ENCODE measurements around the gene SPPL2A. TPM values are rescaled to one million over a fixed set of nuclear protein-coding genes. Genes with fewer than 3 reads are reported as not detected.

The SPPL2A gene
- total RNA-seq, 4 donors from 2014 or later = 325 to 777 (median 391) TPM

- WGBS, 2 donors (ENCODE audit: low coverage in 1 of 2) = 86 to 89% methylated on average over 2 of the region's 2 CpGs
- Histone ChIP-seq H3K36me3 (peaks cover 0 to 25% (median 9%) of the 10 kb centered on the region in 4 donors), H3K27me3 (no peaks in the 10 kb centered on the region), H3K9me3 (no peaks in the 10 kb centered on the region), H3K4me1 (peaks cover 0 to 37% (median 4%) of the 10 kb centered on the region in 4 donors), H3K4me3 (no peak overlapping the region), H3K27ac (no peak overlapping the region)
- in situ Hi-C loops (cut with MboI; ENCODE audit: low pct_ligation_motif_present in 1 of 4, low pct_unique_long_range_greater_than_20kb in 1 of 4, low sequenced_read_pairs in 3 of 4) = no loop called here
- intact Hi-C loops (cut with DNase I; ENCODE audit: low total_unique reads) = no loop called here
- no peak for TF ChIP-seq POLR2AphosphoS5 (IDR thresholded peaks at IDR 0.05)
- no peak for TF ChIP-seq CTCF (IDR thresholded peaks at IDR 0.05)
- TF ChIP-seq POLR2A (IDR thresholded peaks at IDR 0.05) = no peak
- TF ChIP-seq EP300 (IDR thresholded peaks at IDR 0.05; ENCODE audit: low read depth) = no peak
- no peak for DNase-seq
These were observed 14.1 kb downstream of the SPPL2A start for GRCh38 chr15:50751394-50751793.

DNA sequence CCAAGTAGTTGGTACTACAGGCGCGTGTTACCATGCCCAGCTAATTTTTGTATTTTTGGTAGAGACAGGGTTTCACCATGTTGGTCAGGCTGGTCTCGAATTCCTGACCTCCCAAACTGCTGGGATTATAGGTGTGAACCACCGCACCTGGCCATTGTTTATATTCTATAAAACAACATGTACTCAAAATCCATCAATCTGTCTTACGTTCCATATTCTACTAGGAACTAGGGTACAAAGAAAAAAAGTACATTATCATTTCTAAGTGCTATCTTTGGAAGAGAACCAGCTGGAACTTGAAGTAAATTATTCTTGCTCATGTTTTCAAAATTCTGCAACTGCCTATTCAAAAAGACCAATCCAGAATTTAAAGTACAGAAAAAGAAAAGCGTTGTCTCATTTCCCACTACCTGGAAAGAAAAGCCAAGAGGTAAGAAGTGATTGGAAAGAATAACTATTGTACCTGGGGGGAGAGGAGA is 15.2 kb downstream of the SPPL2A start:
- peaks cover 0 to 35% (median 13%) of the 10 kb centered on the region in 4 donors for H3K36me3 ChIP-seq
- no peak overlapping the region for H3K4me3 ChIP-seq
- H3K4me1 ChIP-seq = peaks cover 0 to 37% (median 4%) of the 10 kb centered on the region in 4 donors
- 77 to 86% methylated on average over 3 to 6 of the region's 6 CpGs for WGBS, 2 donors (ENCODE audit: low coverage in 1 of 2)
- H3K9me3 ChIP-seq = no peaks in the 10 kb centered on the region
- TF ChIP-seq CTCF (IDR thresholded peaks at IDR 0.05) (no peak), EP300 (IDR thresholded peaks at IDR 0.05; ENCODE audit: low read depth) (no peak), POLR2A (IDR thresholded peaks at IDR 0.05) (no peak), POLR2AphosphoS5 (IDR thresholded peaks at IDR 0.05) (no peak)
- intact Hi-C loops (cut with DNase I; ENCODE audit: low total_unique reads) = no loop called here
- no peaks in the 10 kb centered on the region for H3K27me3 ChIP-seq
- DNase-seq = no peak
- in situ Hi-C loops (cut with MboI; ENCODE audit: low pct_ligation_motif_present in 1 of 4, low pct_unique_long_range_greater_than_20kb in 1 of 4, low sequenced_read_pairs in 3 of 4) = no loop called here
- H3K27ac ChIP-seq = peak overlapping the region in 2 of 4 donors; percentile 7 to 20

DNA sequence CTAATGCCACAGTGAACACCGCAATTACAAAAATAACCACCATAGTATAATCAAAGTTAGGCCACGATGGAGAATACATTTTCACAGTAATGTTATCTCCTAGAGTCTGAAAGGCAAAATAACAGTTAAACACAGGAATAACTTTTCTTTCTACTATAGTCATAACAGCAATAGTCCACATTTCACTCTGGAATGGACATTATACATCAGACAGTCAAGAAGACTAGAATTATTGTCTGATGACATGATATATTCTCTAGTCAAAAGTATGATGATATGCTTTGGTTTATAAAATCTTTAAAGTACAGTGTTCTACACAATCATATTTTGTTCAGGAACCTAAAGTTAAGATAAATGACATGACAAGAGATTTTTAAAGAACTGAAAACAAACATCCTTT is 18.0 kb downstream of the SPPL2A start:
- H3K27ac ChIP-seq = no peak overlapping the region
- H3K27me3 ChIP-seq = no peaks in the 10 kb centered on the region
- DNase-seq = no peak
- WGBS, 2 donors (ENCODE audit: low coverage in 1 of 2) = 84 to 93% methylated on average over 2 of the region's 2 CpGs
- intact Hi-C loops (cut with DNase I; ENCODE audit: low total_unique reads) = no loop called here
- H3K36me3 ChIP-seq = peaks cover 0 to 47% (median 17%) of the 10 kb centered on the region in 4 donors
- TF ChIP-seq POLR2A (IDR thresholded peaks at IDR 0.05) (no peak), POLR2AphosphoS5 (IDR thresholded peaks at IDR 0.05) (no peak), EP300 (IDR thresholded peaks at IDR 0.05; ENCODE audit: low read depth) (no peak), CTCF (IDR thresholded peaks at IDR 0.05) (no peak)
- no peaks in the 10 kb centered on the region for H3K9me3 ChIP-seq
- in situ Hi-C loops (cut with MboI; ENCODE audit: low pct_ligation_motif_present in 1 of 4, low pct_unique_long_range_greater_than_20kb in 1 of 4, low sequenced_read_pairs in 3 of 4) = no loop called here
- H3K4me1 ChIP-seq = peaks cover 0 to 19% (median 2%) of the 10 kb centered on the region in 4 donors
- no peak overlapping the region for H3K4me3 ChIP-seq

GRCh38 chr15:50744601-50745000 is 20.9 kb downstream of the SPPL2A start:
- no peak overlapping the region for H3K27ac ChIP-seq
- in situ Hi-C loops (cut with MboI; ENCODE audit: low pct_ligation_motif_present in 1 of 4, low pct_unique_long_range_greater_than_20kb in 1 of 4, low sequenced_read_pairs in 3 of 4) (no loop called here), intact Hi-C loops (cut with DNase I; ENCODE audit: low total_unique reads) (no loop called here)
- H3K4me1 ChIP-seq = peaks cover 0 to 1% (median 0%) of the 10 kb centered on the region in 4 donors
- WGBS, 2 donors (ENCODE audit: low coverage in 1 of 2) = 92 to 100% methylated on average over 1 of the region's 1 CpG
- H3K4me3 ChIP-seq = no peak overlapping the region
- peaks cover 0 to 51% (median 17%) of the 10 kb centered on the region in 4 donors for H3K36me3 ChIP-seq
- DNase-seq = no peak
- no peaks in the 10 kb centered on the region for H3K9me3 ChIP-seq
- no peaks in the 10 kb centered on the region for H3K27me3 ChIP-seq
- TF ChIP-seq CTCF (IDR thresholded peaks at IDR 0.05) = no peak
- TF ChIP-seq POLR2A (IDR thresholded peaks at IDR 0.05) = no peak
- no peak for TF ChIP-seq POLR2AphosphoS5 (IDR thresholded peaks at IDR 0.05)
- no peak for TF ChIP-seq EP300 (IDR thresholded peaks at IDR 0.05; ENCODE audit: low read depth)
